ENCODE results near the gene METTL6.

METTL6 gene

DNA sequence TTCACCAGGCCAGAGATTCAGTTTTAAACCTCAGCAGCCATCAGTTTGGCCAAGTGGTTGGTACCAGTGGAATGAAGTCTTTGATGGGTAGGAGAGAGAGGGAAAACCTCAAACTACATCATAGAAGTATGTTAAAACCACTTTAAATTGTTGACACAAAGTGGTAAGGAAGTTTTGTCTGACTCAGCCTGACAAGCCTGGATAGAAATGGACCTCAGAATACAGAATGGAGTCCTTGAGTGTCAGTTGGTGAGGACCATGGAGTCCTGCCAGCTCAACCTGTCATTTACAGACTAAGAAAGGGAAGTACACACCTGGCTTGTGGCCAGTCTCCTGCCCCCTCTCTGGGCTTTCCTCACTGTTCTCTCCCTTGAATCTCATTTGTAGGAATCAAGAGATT, 12.1 kb upstream of the METTL6 start:
- in situ Hi-C loops (cut with MboI; ENCODE audit: low sequenced_read_pairs, unreplicated experiment) = no loop called here
- TF ChIP-seq, protein P1, sequence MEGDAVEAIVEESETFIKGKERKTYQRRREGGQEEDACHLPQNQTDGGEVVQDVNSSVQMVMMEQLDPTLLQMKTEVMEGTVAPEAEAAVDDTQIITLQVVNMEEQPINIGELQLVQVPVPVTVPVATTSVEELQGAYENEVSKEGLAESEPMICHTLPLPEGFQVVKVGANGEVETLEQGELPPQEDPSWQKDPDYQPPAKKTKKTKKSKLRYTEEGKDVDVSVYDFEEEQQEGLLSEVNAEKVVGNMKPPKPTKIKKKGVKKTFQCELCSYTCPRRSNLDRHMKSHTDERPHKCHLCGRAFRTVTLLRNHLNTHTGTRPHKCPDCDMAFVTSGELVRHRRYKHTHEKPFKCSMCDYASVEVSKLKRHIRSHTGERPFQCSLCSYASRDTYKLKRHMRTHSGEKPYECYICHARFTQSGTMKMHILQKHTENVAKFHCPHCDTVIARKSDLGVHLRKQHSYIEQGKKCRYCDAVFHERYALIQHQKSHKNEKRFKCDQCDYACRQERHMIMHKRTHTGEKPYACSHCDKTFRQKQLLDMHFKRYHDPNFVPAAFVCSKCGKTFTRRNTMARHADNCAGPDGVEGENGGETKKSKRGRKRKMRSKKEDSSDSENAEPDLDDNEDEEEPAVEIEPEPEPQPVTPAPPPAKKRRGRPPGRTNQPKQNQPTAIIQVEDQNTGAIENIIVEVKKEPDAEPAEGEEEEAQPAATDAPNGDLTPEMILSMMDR (IDR thresholded peaks at IDR 0.05; ENCODE audit: borderline replicate concordance, control extremely low read depth, extremely low read depth, insufficient read depth, missing control alignments) = no peak
- DNase-seq (ENCODE audit: low spot score) = no peak

- in situ Hi-C loops (cut with MboI; ENCODE audit: low sequenced_read_pairs, unreplicated experiment) = no loop called here
Observed at GRCh38 chr3:15438983-15439382, 11.6 kb upstream of the METTL6 start.

GRCh38 chr3:15436246-15436645, 8.9 kb upstream of the METTL6 start:
- TF ChIP-seq, protein P1 (IDR thresholded peaks at IDR 0.05; ENCODE audit: borderline replicate concordance, control extremely low read depth, extremely low read depth, insufficient read depth, missing control alignments) = no peak
- in situ Hi-C loops (cut with MboI; ENCODE audit: low sequenced_read_pairs, unreplicated experiment) = no loop called here
- no peak for DNase-seq (ENCODE audit: low spot score)

More at GRCh38 chr3:15438983-15439382, 11.6 kb upstream of the METTL6 start:
- TF ChIP-seq, protein P1 (IDR thresholded peaks at IDR 0.05; ENCODE audit: borderline replicate concordance, control extremely low read depth, extremely low read depth, insufficient read depth, missing control alignments) = no peak
- DNase-seq (ENCODE audit: low spot score) = no peak

DNA sequence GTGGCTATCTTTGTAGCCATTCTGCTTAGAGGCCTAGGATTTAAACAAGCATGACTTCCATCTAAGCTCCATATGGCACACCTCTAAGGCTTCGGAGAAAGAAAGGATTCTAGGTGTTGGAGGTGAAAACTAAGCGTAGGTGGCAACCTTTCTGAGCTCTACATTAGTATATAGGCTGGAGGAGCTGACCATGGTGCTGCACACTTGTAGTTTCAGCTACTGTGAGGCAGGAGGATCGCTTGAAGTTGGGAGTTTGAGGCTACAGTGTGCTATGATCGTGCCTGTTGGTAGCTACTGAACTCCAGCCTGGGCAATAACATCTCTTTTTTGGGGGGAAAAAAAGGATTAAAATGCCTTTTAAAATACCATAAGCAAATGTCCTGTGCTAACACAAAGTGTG, 7.4 kb upstream of the METTL6 start:
- in situ Hi-C loops (cut with MboI; ENCODE audit: low sequenced_read_pairs, unreplicated experiment) = no loop called here
- TF ChIP-seq, protein P1 (IDR thresholded peaks at IDR 0.05; ENCODE audit: borderline replicate concordance, control extremely low read depth, extremely low read depth, insufficient read depth, missing control alignments) = no peak
- DNase-seq (ENCODE audit: low spot score) = no peak

- no peak for DNase-seq (ENCODE audit: low spot score)
- TF ChIP-seq, protein P1 (IDR thresholded peaks at IDR 0.05; ENCODE audit: borderline replicate concordance, control extremely low read depth, extremely low read depth, insufficient read depth, missing control alignments) = no peak
- in situ Hi-C loops (cut with MboI; ENCODE audit: low sequenced_read_pairs, unreplicated experiment) = no loop called here
Observed at GRCh38 chr3:15433531-15433930, 6.2 kb upstream of the METTL6 start.

DNA sequence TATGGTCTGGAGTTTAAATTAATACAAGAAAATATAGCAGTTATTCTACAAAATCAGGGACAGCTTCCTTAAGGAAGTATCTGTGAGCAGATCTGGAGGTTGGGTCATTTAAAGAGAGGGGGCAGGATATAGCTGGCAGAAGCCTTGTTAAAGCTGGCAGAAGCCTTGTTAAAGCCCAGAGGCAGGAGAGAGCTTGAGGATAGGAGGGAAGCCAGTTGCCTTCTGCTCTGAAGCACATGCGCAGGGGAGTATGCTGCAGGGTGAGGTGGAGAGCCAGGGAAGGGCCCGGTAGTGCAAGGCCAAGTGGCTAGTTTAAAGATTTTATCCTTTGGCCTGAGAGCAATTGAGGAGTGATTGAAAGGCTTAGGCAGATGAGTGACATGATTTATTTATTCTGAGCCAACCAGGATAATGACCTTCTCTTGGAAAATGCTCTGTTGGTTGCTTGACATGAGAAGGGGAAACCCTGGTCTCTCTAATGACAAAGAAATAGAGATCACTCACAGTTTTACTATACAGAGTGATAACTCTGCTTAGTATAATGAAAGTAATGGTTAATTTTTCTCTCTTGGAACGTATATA, 4.0 kb upstream of the METTL6 start:
- TF ChIP-seq, protein P1 (IDR thresholded peaks at IDR 0.05; ENCODE audit: borderline replicate concordance, control extremely low read depth, extremely low read depth, insufficient read depth, missing control alignments) = no peak
- no peak for DNase-seq (ENCODE audit: low spot score)
- in situ Hi-C loops (cut with MboI; ENCODE audit: low sequenced_read_pairs, unreplicated experiment) = no loop called here
